ENCODE data around the gene OR6C68.
"Not testable (repeated sequence)": the region's sequence is repeated elsewhere in the genome, so short reads cannot be mapped to it uniquely, and the experiment has no call there.

OR6C68 gene

GRCh38 chr12:55492078-55492477 lies at the start of gene OR6C68:
Gene OR6C68, plus strand, starts transcription at chr12:55492378. Its CDS starts 0 bp downstream, at chr12:55492378.
- H3K36me3 Mint-ChIP-seq = no peaks in the 10 kb centered on the region
- H3K27ac Mint-ChIP-seq = no peak within 1 kb of the TSS
- H3K4me1 Mint-ChIP-seq = no peaks in the 10 kb centered on the region
- peaks cover 6% of the 10 kb centered on the region for H3K27me3 Mint-ChIP-seq
- no peak within 1 kb of the TSS for H3K4me3 Mint-ChIP-seq
- H3K9me3 Mint-ChIP-seq = no peaks in the 10 kb centered on the region

GRCh38 chr12:55443776-55444175 lies 48.4 kb upstream of the OR6C68 start, which contains the start of gene OR6C2:
Gene OR6C2, plus strand, starts transcription at chr12:55444076. Its CDS starts 8,138 bp downstream, at chr12:55452214.
- Mint-ChIP-seq H3K4me1 (no peaks in the 10 kb centered on the region), H3K27ac (no peak within 1 kb of the TSS), H3K4me3 (no peak within 1 kb of the TSS), H3K36me3 (no peaks in the 10 kb centered on the region), H3K9me3 (no peaks in the 10 kb centered on the region), H3K27me3 (peaks cover 7% of the 10 kb centered on the region)

DNA sequence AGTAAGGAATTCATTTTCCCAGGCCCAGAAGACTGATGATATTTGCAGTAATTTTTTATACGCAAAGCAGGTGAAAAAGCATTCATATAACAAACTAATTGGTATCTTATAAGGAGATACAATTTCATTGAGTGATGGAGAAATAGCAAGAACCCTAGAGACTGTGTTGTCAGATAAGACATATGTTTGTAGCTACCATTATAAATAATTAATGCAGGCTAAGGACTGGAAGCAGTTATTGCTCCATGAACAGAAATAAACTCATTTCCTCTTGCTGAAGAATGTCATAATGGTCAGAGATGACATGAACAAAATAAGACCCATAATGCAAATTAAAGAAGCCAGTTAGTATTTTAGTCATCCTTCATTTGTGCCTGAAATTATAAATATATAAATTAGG lies 46.8 kb upstream of the OR6C68 start:
- no peak overlapping the region for H3K4me3 Mint-ChIP-seq

GRCh38 chr12:55446326-55446725 lies 45.9 kb upstream of the OR6C68 start:
- Mint-ChIP-seq H3K9me3 (no peaks in the 10 kb centered on the region), H3K4me1 (no peaks in the 10 kb centered on the region), H3K27me3 (peaks cover 7% of the 10 kb centered on the region), H3K36me3 (no peaks in the 10 kb centered on the region), H3K27ac (no peak overlapping the region), H3K4me3 (no peak overlapping the region)

More for the DNA sequence above, 46.8 kb upstream of the OR6C68 start:
- Mint-ChIP-seq H3K27ac (no peak overlapping the region), H3K27me3 (peaks cover 7% of the 10 kb centered on the region), H3K9me3 (no peaks in the 10 kb centered on the region), H3K4me1 (no peaks in the 10 kb centered on the region), H3K36me3 (no peaks in the 10 kb centered on the region)

DNA sequence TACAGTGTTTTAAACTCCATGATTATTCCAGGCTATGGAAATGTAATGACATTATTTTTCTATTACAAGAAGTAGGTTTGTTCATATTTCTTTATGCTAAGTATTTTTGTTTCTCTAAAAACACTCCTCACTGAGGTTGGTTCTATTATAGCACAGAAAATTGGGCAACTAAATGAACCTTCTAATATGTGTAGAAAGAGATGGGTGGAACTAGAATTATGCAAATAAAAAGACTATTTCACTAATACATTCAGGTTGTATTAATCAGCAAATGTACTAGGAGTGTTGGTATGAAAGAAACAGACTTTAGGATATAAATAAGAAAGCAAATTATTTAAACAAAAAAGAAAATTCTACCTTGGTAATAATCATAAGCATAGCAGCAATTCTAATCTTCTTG lies 43.4 kb upstream of the OR6C68 start:
- no peaks in the 10 kb centered on the region for H3K4me1 Mint-ChIP-seq
- no peaks in the 10 kb centered on the region for H3K9me3 Mint-ChIP-seq
- no peaks in the 10 kb centered on the region for H3K36me3 Mint-ChIP-seq
- peaks cover 6% of the 10 kb centered on the region for H3K27me3 Mint-ChIP-seq
- no peak overlapping the region for H3K27ac Mint-ChIP-seq
- no peak overlapping the region for H3K4me3 Mint-ChIP-seq

DNA sequence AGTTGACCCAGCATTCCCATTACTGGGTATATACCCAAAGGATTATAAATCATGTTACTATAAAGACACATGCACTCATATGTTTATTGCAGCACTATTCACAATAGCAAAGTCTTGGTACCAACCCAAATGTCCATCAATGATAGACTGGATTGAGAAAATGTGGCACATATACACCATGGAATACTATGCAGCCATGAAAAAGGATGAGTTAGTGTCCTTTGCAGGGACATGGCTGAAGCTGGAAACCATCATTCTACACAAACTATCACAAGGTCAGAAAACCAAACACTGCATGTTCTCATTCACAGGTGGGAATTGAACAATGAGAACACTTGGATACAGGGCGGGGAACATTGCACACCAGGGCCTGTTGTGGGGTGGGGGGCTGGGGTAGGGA lies 27.3 kb upstream of the OR6C68 start:
- not testable (repeated sequence) for H3K9me3 Mint-ChIP-seq, H3K27ac Mint-ChIP-seq, H3K4me3 Mint-ChIP-seq, H3K36me3 Mint-ChIP-seq, H3K4me1 Mint-ChIP-seq
- H3K27me3 Mint-ChIP-seq = peaks cover 15% of the 10 kb centered on the region

DNA sequence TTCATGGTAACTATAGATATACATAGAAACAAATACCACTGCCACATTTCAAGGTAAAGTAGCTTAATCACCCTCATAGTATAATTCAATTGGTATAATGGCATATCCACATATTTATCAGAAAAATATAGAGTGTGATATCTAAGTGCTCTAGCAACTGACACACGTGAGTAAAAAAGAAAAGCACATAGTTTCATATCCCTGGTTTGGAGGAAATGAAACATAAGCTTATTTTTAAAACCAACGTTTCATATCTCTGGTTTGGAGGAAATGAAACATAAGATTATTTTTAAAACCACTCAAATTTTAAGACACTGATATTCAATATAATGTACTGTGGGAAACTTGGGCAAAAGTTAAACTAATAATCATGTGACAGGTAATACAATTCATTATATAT lies 24.3 kb upstream of the OR6C68 start:
- Mint-ChIP-seq H3K36me3 (no peaks in the 10 kb centered on the region), H3K4me3 (no peak overlapping the region), H3K27ac (no peak overlapping the region), H3K9me3 (no peaks in the 10 kb centered on the region), H3K27me3 (peaks cover 10% of the 10 kb centered on the region), H3K4me1 (no peaks in the 10 kb centered on the region)

DNA sequence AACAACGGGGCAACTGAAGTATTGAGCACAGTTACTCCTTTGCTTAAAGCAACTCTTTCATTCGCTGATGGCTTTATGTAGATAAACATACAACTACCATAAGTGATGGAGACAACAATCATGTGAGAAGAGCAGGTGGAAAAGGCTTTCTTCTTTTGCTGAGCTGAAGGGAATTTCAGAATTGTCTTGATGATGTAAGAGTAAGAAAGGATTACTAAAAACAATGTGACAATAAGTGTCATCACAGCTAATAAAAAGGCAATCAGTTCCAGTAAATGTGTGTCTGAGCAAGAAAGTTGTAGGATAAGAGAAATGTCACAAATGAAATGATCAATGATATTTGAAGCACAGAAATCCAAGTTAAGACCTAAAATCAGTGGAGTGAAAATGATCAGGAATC lies 22.9 kb upstream of the OR6C68 start:
- no peak overlapping the region for H3K27ac Mint-ChIP-seq
- no peaks in the 10 kb centered on the region for H3K9me3 Mint-ChIP-seq
- no peaks in the 10 kb centered on the region for H3K36me3 Mint-ChIP-seq
- no peaks in the 10 kb centered on the region for H3K4me1 Mint-ChIP-seq
- peaks cover 10% of the 10 kb centered on the region for H3K27me3 Mint-ChIP-seq
- no peak overlapping the region for H3K4me3 Mint-ChIP-seq

DNA sequence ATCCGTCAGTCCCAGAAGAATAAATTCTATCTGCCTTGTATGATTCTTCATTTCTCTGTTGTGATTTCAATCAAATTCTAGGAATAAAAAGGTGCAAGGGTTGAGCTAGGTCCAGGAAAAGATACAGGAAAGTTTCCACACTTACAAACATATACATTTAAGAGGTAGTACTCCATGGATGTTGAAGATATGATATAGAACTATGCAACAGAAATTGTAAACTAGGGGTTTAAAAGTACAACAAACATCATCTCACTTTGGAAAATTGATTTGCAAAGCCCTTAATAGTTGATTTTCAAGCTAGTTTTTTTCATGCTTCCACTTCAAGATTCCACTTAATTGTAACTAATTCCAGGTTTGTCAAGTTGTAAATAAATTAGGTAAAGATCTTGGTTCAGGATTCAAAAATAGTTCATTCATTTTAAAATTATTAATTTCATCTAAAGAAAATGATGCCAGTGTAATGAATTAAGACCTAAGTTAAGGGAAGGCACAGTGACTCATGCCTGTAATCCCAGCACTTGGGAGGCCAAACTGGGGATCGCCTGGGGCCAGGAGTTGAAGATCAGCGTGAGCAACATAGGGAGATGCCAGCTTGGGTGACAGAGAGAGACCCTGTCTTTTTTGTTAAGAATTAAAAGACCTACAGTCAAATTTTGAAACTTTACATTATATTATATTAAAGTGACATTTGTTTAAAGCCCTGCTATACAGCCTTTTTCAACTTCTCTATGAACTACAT lies 21.9 kb upstream of the OR6C68 start, which contains the start of gene OR6C70:
TSS of gene OR6C70 (minus strand) at position 51 of the 742 bp plus-strand sequence. CDS start at position 51, 0 bp downstream.
- H3K9me3 Mint-ChIP-seq = no peaks in the 10 kb centered on the region
- H3K27me3 Mint-ChIP-seq = peaks cover 10% of the 10 kb centered on the region
- no peak within 1 kb of the TSS for H3K27ac Mint-ChIP-seq
- no peaks in the 10 kb centered on the region for H3K36me3 Mint-ChIP-seq
- H3K4me1 Mint-ChIP-seq = no peaks in the 10 kb centered on the region
- H3K4me3 Mint-ChIP-seq = no peak within 1 kb of the TSS

DNA sequence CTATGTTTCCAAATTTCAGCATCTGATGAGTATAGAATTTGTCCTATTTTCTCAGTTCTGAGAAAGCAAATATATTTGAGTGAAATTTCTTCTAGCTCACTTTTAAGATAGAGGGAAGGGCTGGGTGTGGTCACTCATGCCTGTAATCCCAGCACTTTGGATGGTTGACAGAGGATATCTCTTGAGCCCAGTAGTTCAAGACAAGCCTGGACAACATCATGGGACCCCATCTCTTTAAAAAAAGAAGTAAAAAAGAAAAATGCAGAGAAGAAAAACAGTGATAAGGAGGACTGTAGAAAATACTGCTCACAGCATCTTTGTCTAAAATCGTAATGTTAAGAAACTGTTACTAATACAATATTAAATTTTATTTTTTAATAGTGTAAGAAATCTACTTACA lies 19.9 kb upstream of the OR6C68 start:
- H3K27ac Mint-ChIP-seq = no peak overlapping the region

GRCh38 chr12:55479136-55479535 lies 13.0 kb upstream of the OR6C68 start:
- not testable (repeated sequence) for H3K4me3 Mint-ChIP-seq, H3K9me3 Mint-ChIP-seq, H3K27ac Mint-ChIP-seq, H3K4me1 Mint-ChIP-seq, H3K36me3 Mint-ChIP-seq
- H3K27me3 Mint-ChIP-seq = peaks cover 17% of the 10 kb centered on the region

More for the DNA sequence above, 19.9 kb upstream of the OR6C68 start:
- Mint-ChIP-seq H3K9me3 (no peaks in the 10 kb centered on the region), H3K4me3 (no peak overlapping the region), H3K27me3 (peaks cover 6% of the 10 kb centered on the region), H3K36me3 (no peaks in the 10 kb centered on the region), H3K4me1 (no peaks in the 10 kb centered on the region)

DNA sequence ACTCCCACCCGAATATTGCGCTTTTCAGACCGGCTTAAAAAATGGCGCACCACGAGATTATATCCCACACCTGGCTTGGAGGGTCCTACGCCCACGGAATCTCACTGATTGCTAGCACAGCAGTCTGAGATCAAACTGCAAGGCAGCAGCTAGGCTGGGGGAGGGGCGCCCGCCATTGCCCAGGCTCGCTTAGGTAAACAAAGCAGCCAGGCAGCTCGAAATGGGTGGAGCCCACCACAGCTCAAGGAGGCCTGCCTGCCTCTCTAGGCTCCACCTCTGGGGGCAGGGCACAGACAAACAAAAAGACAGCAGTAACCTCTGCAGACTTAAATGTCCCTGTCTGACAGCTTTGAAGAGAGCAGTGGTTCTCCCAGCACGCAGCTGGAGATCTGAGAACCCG lies 7.9 kb upstream of the OR6C68 start:
- H3K4me1 Mint-ChIP-seq, H3K27ac Mint-ChIP-seq, H3K9me3 Mint-ChIP-seq, H3K36me3 Mint-ChIP-seq, H3K4me3 Mint-ChIP-seq: not testable (repeated sequence)
- peaks cover 20% of the 10 kb centered on the region for H3K27me3 Mint-ChIP-seq

GRCh38 chr12:55495490-55495889 lies 3.3 kb downstream of the OR6C68 start:
- Mint-ChIP-seq H3K9me3 (no peaks in the 10 kb centered on the region), H3K27ac (no peak overlapping the region), H3K4me1 (no peaks in the 10 kb centered on the region), H3K27me3 (peaks cover 6% of the 10 kb centered on the region), H3K4me3 (no peak overlapping the region), H3K36me3 (no peaks in the 10 kb centered on the region)

DNA sequence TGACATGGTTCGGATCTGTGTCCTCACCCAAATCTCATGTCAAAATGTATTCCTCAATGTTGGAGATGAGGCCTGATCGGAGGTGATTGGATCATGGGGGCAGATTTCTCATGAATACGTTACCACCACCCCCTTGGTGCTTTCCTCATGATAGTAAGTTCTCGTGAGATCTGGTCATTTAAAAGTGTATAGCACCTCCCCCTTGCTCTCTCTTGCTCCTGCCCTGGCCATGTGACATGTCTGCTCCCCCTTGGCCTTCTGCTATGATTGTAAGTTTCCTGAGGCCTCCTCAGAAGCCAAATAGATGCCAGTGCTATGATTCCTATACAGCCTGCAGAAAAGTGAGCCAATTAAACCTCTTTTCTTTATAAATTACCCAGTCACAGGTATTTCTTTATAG lies 7.1 kb downstream of the OR6C68 start:
- H3K4me1 Mint-ChIP-seq = no peaks in the 10 kb centered on the region
- no peaks in the 10 kb centered on the region for H3K36me3 Mint-ChIP-seq
- H3K9me3 Mint-ChIP-seq = no peaks in the 10 kb centered on the region
- peaks cover 4% of the 10 kb centered on the region for H3K27me3 Mint-ChIP-seq
- H3K4me3 Mint-ChIP-seq = no peak overlapping the region
- no peak overlapping the region for H3K27ac Mint-ChIP-seq

GRCh38 chr12:55499810-55500252 lies 7.7 kb downstream of the OR6C68 start:
- peaks cover 4% of the 10 kb centered on the region for H3K27me3 Mint-ChIP-seq
- H3K27ac Mint-ChIP-seq = no peak overlapping the region
- no peak overlapping the region for H3K4me3 Mint-ChIP-seq
- no peaks in the 10 kb centered on the region for H3K36me3 Mint-ChIP-seq
- no peaks in the 10 kb centered on the region for H3K4me1 Mint-ChIP-seq
- no peaks in the 10 kb centered on the region for H3K9me3 Mint-ChIP-seq

DNA sequence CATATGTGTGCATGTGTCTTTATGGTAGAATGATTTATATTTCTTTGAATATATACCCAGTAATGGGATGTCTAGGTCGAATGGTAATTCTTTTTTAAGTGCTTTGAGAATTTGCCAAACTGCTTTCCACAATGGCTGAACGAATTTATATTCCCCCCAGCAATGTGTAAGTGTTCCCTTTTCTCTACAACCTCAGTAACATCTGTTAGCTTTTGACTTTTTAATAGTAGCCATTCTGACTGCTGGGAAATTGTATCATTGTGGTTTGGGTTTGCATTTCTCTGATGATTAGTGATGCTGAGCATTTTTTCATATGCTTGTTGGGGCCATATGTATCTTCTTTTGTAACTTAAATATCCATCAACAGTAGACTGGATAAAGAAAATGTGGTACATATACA lies 9.4 kb downstream of the OR6C68 start:
- no peak overlapping the region for H3K27ac Mint-ChIP-seq
- H3K36me3 Mint-ChIP-seq = no peaks in the 10 kb centered on the region
- H3K9me3 Mint-ChIP-seq = no peaks in the 10 kb centered on the region
- H3K27me3 Mint-ChIP-seq = no peaks in the 10 kb centered on the region
- H3K4me1 Mint-ChIP-seq = no peaks in the 10 kb centered on the region
- no peak overlapping the region for H3K4me3 Mint-ChIP-seq

GRCh38 chr12:55515696-55516095 lies 23.5 kb downstream of the OR6C68 start:
- Mint-ChIP-seq H3K27me3 (peaks cover 27% of the 10 kb centered on the region), H3K4me3 (no peak overlapping the region), H3K36me3 (no peaks in the 10 kb centered on the region), H3K27ac (no peak overlapping the region), H3K9me3 (no peaks in the 10 kb centered on the region), H3K4me1 (no peaks in the 10 kb centered on the region)
